ENCODE results near the gene IRS1.

DNA sequence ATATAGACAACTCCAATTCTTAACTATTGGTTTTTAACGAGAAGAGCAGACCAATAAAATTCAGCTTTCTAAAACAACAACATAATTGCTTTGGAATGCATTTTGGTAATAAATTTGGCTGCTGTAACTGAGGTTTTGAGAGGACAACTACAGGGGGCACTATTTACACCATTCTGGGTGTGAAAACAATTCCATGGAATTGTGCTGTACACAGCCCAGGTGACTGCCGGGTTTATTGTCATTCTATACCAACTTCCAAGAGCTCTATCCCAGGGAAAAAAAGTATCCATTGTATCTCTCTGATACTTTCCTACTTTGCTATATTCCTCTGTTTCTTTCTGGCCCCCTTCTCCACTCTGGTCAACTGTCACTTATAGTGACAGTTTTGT is 38.4 kb downstream of the IRS1 start:
- TF ChIP-seq GATA2 (IDR thresholded peaks at IDR 0.05; ENCODE audit: low read depth, low read length) (no peak), GATA3 (IDR thresholded peaks at IDR 0.05; ENCODE audit: low read depth, low read length) (no peak)
